HG03045 (cell line): ENCODE data around the gene NOP16.

Experiments used
- ATAC-seq: cut with Tn5 transposase; IDR thresholded peaks from one replicate; pipeline ENCODE4 v1.9.1; 2021; ENCODE audit warnings: mild to moderate bottlenecking, moderate library complexity; ENCODE audit not compliant: unreplicated experiment

NOP16 gene

DNA sequence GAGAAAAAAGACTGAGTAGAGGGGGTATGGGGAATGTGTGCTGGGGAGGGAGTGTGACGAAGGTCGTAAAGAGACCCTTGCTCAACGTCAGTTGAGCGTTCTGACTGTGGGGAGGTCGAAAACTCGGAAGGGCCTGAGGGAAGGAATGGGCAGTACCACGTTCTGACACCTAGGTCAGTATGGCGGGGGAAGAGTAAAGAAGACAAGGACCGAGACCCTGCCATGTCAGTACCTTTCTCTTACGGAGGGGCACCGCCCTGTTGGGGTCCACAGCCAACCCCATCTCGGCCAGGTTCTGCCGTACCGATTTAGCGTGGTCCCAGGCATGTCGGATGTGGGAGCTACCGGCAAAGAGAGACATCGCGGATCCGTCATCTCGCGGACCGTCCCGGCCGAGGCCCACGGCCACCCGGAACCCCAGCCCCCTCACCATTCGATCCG, 375 bp downstream of the NOP16 start:
- no peak for ATAC-seq

DNA sequence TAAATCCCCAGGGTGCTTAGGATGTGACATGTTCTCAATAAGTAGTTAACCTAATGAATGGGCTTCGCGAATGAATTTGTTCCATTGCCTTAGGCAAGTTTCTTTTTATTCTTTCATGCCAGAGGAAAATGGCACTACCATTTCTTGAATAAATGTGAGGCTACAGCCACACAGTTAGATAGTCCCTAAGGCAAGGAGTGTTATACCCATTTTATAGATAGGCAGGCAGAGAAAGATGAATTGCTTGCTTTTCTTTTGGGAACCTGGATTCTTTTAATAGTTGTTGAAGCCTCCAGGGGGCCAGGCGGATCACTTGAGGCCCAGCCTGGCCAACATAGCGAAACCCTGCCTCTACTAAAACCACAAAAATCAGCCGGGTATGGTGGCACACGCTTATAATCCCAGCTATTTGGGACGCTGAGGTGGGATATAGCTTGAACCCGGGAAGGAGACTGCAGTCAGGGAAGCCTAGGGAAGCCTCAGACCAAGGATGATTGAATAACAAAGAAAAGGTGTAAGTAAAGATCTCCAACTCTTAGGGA, 943 bp downstream of the NOP16 start:
- no peak for ATAC-seq

DNA sequence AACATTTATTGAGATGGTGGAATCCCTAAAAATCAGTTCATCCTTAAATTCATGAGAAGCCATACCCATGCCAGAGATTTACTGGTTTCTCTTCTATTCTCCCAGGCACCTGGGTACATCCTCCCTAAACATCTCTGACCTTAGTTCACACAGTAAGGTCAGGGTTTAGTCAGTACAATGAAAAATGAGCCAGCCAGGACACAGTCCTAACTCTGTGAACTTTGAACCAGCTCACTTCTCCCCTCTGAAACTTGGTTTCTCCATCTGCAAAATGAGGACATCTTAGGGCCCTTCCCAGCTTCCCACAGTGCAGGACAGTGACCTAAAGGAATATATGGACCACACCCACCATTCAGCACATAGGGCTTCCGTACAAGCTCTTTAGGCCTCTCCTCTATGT, 1.9 kb downstream of the NOP16 start:
- ATAC-seq: no peak

GRCh38 chr5:176384991-176385390, 3.4 kb downstream of the NOP16 start:
- ATAC-seq: no peak

DNA sequence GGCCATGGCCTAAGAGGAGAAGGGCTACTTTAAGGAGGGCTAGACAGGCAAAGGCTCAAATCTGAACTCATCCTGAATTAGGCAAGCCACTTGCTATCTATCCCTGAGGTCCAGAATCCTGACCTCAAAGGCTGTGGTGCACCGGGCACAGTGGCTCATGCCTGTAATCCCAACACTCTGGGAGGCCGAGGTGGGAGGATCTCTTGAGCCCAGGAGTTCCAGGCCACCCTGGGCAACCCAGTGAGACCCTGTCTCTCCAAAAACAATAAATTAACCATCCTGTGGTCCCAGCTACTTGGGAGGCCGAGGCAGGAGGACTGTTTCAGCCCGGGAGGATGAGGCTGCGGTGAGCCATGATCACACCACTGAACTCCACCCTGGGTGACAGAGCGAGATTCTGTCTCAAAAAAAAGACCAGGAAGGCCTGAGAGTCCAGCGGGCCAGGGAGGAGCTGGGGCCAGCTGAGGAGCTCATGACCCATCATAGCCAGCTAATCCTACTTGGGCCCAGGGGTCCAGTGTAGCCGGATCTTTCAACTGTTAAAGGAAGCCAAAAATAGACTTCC, 4.0 kb downstream of the NOP16 start:
- ATAC-seq: no peak

DNA sequence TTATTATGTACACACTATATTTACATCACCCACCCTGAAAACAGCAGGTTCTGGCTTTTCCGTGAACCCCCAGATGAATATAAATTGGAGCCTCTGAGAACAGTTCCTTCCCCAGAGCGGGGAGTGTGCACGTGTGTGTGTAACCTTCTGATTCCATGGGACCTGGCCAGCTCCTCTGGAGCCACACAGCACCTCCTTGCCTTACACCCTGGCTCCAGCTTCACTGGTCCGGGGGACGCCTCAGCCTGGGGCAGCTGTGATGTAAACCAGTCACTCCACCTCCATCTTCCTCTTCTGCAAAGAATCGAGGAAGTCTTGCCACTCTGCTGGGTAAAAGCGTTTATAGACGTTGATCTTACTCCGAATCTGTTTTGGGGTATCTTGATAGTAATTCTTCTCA, 4.4 kb downstream of the NOP16 start:
- no peak for ATAC-seq

GRCh38 chr5:176383248-176383905, 5.0 kb downstream of the NOP16 start:
- no peak for ATAC-seq

- no peak for ATAC-seq
Observed at GRCh38 chr5:176382721-176383120, 5.7 kb downstream of the NOP16 start.

- no peak for ATAC-seq
Observed at GRCh38 chr5:176381979-176382378, 6.4 kb downstream of the NOP16 start.

- no peak for ATAC-seq
Observed at GRCh38 chr5:176381423-176381822, 7.0 kb downstream of the NOP16 start.

DNA sequence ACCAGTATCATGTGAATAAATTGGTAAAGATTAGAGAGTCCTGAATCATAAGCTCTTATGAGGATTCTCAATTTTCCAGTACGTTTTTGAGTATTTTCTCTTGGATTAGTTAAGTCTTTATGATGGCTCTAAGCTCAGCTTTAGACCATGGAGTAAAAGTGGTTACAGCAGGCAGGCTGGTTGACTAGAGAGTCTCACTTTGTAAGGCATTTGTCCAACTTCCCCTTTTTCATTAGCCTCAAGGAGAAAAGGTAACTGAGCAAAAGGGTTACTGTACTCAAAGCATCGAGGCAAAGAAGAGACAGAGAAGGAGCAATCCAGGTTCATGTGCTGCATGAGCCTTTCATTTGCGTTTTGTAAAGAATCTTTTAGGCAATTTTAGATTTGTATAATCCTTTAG, 8.5 kb downstream of the NOP16 start:
- ATAC-seq: no peak

- no peak for ATAC-seq
Observed at GRCh38 chr5:176373100-176373818, 15.1 kb downstream of the NOP16 start.

DNA sequence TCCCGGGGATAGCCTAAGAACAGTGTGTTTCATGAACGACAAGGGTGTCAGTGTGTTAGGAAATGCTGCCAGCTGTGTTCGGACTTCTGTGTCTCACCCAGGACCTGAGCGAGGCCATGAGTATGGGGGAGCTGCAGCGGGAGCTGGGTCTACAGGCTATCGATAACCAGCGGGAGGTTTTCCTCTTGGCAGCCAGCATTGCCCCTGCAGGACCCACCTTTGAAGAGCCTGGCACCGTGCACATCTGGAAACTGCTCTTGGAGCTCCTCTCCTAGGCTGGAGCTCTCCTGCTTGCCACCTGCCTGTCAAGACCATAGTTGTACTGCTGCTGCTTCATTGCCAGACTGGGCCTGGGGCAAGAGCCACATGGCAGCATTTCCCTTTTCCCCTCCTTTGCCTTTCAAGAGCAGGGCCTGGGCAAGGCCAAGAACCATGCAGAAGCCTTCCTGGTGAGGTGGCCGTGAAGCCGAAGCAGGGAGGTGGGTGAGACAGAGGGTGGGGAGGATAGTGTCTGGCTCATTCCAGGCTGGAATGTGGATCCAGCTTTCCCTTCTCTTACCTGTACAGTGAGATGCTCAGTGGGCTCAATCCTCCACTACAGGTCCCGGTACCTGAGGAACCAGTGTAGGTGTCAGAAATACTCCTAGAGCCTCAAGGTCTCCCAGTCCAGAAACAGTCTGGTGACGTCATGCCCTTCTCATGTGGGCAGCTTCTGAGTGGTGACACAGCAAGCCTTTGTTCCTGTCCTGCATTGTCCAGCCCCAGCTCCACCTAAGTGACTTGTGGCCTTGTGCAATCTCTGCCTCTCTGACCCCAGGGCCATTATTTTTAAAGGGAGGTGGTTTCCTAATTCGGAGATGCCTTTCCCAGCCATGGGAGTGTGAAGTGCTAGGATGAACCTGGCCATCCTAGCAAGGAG, 16.5 kb downstream of the NOP16 start:
- no peak for ATAC-seq

GRCh38 chr5:176369934-176370711, 18.3 kb downstream of the NOP16 start:
- ATAC-seq: no peak

GRCh38 chr5:176368726-176369125, 19.7 kb downstream of the NOP16 start:
- ATAC-seq: no peak

GRCh38 chr5:176366232-176366894, 22.0 kb downstream of the NOP16 start:
- ATAC-seq: no peak

- ATAC-seq: peak; percentile 32
Observed at GRCh38 chr5:176365351-176366231, 22.8 kb downstream of the NOP16 start, which contains the start of gene ARL10. TSS of gene ARL10 (plus strand) at chr5:176365487. CDS start at chr5:176365564, 77 bp downstream.

DNA sequence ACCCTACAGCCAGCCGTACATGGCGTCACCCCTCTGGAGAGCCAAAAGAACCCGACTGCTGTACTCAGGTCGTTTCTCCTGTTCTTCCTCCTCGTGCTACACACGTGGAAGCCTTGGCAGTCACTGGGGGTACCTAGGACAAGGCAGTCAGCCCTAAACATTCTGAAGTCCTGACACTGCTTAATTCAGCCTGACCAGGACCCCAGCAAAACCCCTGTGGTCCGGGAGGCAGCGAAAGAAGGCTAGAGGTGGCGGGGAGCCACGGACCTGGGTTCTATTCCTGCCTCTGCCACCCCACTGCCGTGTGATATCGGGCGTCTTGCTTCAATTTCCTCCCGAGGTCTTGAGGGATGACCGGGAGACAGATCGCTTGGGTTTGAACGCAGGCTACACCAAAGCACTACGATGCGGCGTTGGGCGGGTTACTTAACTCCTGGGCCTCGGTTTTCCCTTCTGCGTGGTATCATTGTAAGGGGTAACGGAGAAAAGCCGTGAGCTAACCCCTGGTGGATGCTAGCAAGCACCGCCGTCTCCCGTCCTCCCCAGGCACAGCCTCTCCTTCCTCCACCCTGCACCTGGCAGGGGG, 23.5 kb downstream of the NOP16 start:
- ATAC-seq: no peak
